Stimulated activated naive CD8-positive, alpha-beta T cell treated with anti-CD3 and anti-CD28 coated beads, Interleukin-15, Interleukin-2, amounts not matched to agents 100 U/mL and 50 U/mL, for 24 hours (primary cell): ENCODE measurements around the gene SLPI.

Experiments used
- ATAC-seq: fragments of 150-1000 bp; cut with Tn5 transposase; one replicate; pipeline ENCODE4 v1.10.0; 2021
- DNase-seq: peaks from one replicate; pipeline ENCODE4 v3.0.0; 2021

The SLPI gene

GRCh38 chr20:45212836-45213235 lies 41.5 kb downstream of the SLPI start:
- no peak for ATAC-seq
- DNase-seq = no peak

- ATAC-seq = no peak
- no peak for DNase-seq
Measured at GRCh38 chr20:45211569-45212474, 42.5 kb downstream of the SLPI start.

GRCh38 chr20:45209924-45210323 lies 44.4 kb downstream of the SLPI start:
- DNase-seq (no peak), ATAC-seq (no peak)

GRCh38 chr20:45206725-45207124 lies 47.6 kb downstream of the SLPI start, which contains the start of gene SEMG1:
Gene SEMG1, plus strand, starts transcription at chr20:45207033. Its CDS starts 21 bp downstream, at chr20:45207054.
- ATAC-seq = no peak

More at GRCh38 chr20:45206725-45207124, 47.6 kb downstream of the SLPI start, which contains the start of gene SEMG1:
- no peak for DNase-seq
